Endodermal cell (in vitro differentiated cells): Measurements from ENCODE around the gene MAFB. TPM values are rescaled to one million over a fixed set of nuclear protein-coding genes. Genes with fewer than 3 reads are reported as not detected.

ENCODE experiments used
- DNase-seq: peaks from one replicate; pipeline ENCODE4 v3.0.0-alpha.2; 2017
- H3K27ac ChIP-seq: 2 replicates; pipeline ENCODE4 v1.5.1; 2013; ENCODE audit warnings: mild to moderate bottlenecking, low read depth, low read length, moderate library complexity
- H3K27me3 ChIP-seq: 2 replicates; pipeline ENCODE4 v1.6.1; 2013; ENCODE audit warnings: mild to moderate bottlenecking, low read length, moderate library complexity; ENCODE audit not compliant: insufficient read depth, control insufficient read depth, poor library complexity, severe bottlenecking
- H3K36me3 ChIP-seq: 2 replicates; pipeline ENCODE4 v1.7.0; 2013; ENCODE audit warnings: mild to moderate bottlenecking, low read length, moderate library complexity; ENCODE audit not compliant: control insufficient read depth, insufficient read depth
- H3K4me1 ChIP-seq: one replicate; pipeline ENCODE4 v1.7.0; 2013; ENCODE audit warnings: low read length; ENCODE audit not compliant: control insufficient read depth, insufficient read depth
- H3K4me3 ChIP-seq: 2 replicates; pipeline ENCODE4 v1.5.1; 2013; ENCODE audit warnings: mild to moderate bottlenecking, low read length, moderate library complexity
- H3K9ac ChIP-seq: 2 replicates; pipeline ENCODE4 v1.6.1; 2013; ENCODE audit warnings: mild to moderate bottlenecking, low read length, moderate library complexity; ENCODE audit not compliant: poor library complexity, severe bottlenecking; ENCODE audit errors: extremely low read depth
- H3K9me3 ChIP-seq: 2 replicates; pipeline ENCODE4 v1.6.1; 2013; ENCODE audit warnings: mild to moderate bottlenecking, low read length, moderate library complexity; ENCODE audit not compliant: control insufficient read depth
- H3K27ac Mint-ChIP-seq: 2 replicates; pipeline ENCODE4 v1.8.0; 2020; ENCODE audit warnings: mixed read lengths
- H3K27me3 Mint-ChIP-seq: 2 replicates; pipeline ENCODE4 v1.8.0; 2021; ENCODE audit warnings: mild to moderate bottlenecking, mixed read lengths; ENCODE audit not compliant: insufficient read depth
- H3K36me3 Mint-ChIP-seq: 2 replicates; pipeline ENCODE4 v1.8.0; 2020; ENCODE audit warnings: low read depth, mixed read lengths
- H3K4me1 Mint-ChIP-seq: 2 replicates; pipeline ENCODE4 v1.8.0; 2020; ENCODE audit warnings: mixed read lengths
- H3K4me3 Mint-ChIP-seq: 2 replicates; pipeline ENCODE4 v1.8.0; 2020; ENCODE audit warnings: mild to moderate bottlenecking, moderate library complexity, mixed read lengths
- H3K9me3 Mint-ChIP-seq: 2 replicates; pipeline ENCODE4 v1.8.0; 2020; ENCODE audit warnings: mild to moderate bottlenecking, mixed read lengths
- CTCF ChIP-seq: fragments of 200-600 bp; sonication (generic); conservative IDR thresholded peaks from 2 replicates; pipeline ENCODE4 v1.5.0; 2021; ENCODE audit warnings: antibody characterized with exemption, mild to moderate bottlenecking
- WGBS, 2 experiments: methylation state at CpG; one replicate each; pipeline versions ENCODE4 v1.1.5 to v1.1.7; 2013; ENCODE audit warnings: missing lambda C conversion rate in 2 of 2, mixed read lengths in 1 of 2; ENCODE audit not compliant: insufficient coverage in 1 of 2, insufficient read length in 1 of 2; 5-methylcytosine and 5-hydroxymethylcytosine counted together
- total RNA-seq, 2 donors: library from RNA; stranded (reverse); fragmentation: NEBNext Ultra II Directional in 1 of 2; extraction: Animal tissue kit (Norgen Biotek cat#: 25700) in 1 of 2; gene quantifications; 2 replicates in 1 of 2; 3 replicates in 1 of 2; pipeline ENCODE4 v1.2.1, GENCODE V29; 2021

MAFB gene
- total RNA-seq, 2 donors from 2014 or later: 0.90 to 1.5 TPM

GRCh38 chr20:40706977-40707582, 18.0 kb upstream of the MAFB start:
- Mint-ChIP-seq H3K4me1 (peaks cover 22% of the 10 kb centered on the region), H3K27ac (peak overlapping the region; percentile 78), H3K36me3 (no peaks in the 10 kb centered on the region), H3K4me3 (peak overlapping the region; percentile 14), H3K9me3 (peaks cover 4% of the 10 kb centered on the region), H3K27me3 (no peaks in the 10 kb centered on the region)
- no peak overlapping the region for H3K27ac ChIP-seq
- DNase-seq: peak; percentile 90
- no peaks in the 10 kb centered on the region for H3K36me3 ChIP-seq
- H3K9me3 ChIP-seq: no peaks in the 10 kb centered on the region
- H3K27me3 ChIP-seq: no peaks in the 10 kb centered on the region
- no peak overlapping the region for H3K9ac ChIP-seq
- H3K4me3 ChIP-seq: peak overlapping the region; percentile 57
- WGBS, 2 experiments: 52 to 57% methylated on average over 2 of the region's 3 CpGs
- peaks cover 8% of the 10 kb centered on the region for H3K4me1 ChIP-seq
- TF ChIP-seq CTCF: peak; percentile 87

DNA sequence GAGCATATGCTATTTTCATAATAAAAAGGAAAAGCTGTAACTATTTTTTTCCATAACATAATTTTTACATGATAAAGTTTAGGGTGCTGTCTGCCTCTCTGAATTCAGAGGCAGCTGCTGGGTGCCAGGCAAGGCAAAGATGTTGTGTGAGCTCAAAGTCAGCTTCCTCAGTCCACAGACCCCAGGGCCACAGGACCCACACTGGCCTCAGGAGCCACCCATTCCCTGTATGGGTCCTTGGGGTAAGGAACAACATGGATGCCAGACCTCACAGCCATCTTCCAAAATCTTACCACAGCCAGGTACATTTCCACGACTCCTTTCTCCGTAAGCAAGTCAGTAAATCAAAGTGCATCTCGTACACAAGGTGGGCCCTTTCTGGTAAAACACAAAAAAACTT, 16.4 kb upstream of the MAFB start:
- Mint-ChIP-seq H3K36me3 (no peaks in the 10 kb centered on the region), H3K27ac (no peak overlapping the region), H3K9me3 (peaks cover 4% of the 10 kb centered on the region), H3K4me1 (peaks cover 22% of the 10 kb centered on the region), H3K27me3 (peaks cover 4% of the 10 kb centered on the region), H3K4me3 (no peak overlapping the region)
- Histone ChIP-seq H3K27me3 (no peaks in the 10 kb centered on the region), H3K4me3 (no peak overlapping the region), H3K4me1 (peaks cover 8% of the 10 kb centered on the region), H3K27ac (no peak overlapping the region), H3K9me3 (no peaks in the 10 kb centered on the region), H3K36me3 (no peaks in the 10 kb centered on the region), H3K9ac (no peak overlapping the region)
- no peak for DNase-seq
- 92 to 100% methylated on average over 3 of the region's 3 CpGs for WGBS, 2 experiments
- no peak for TF ChIP-seq CTCF

DNA sequence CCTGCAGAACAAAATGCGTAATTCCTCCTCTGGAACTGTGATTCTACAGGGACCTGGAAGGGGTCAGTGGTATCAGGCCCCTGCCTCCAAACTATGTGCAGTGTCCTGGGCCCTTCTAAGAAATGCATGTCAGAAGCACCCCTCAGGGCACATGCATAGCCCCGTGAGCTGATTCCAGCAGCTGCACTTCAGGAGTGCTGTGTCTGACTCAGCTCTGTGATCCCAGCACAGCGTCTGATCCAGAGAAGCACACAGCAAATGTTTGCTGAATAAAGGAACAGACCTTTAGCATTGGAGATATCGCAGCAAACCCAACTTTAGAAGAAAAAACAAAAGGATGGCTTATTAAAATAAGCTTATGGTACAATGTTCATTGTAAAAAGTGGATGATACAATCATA, 15.8 kb upstream of the MAFB start:
- Histone ChIP-seq H3K4me3 (no peak overlapping the region), H3K27me3 (no peaks in the 10 kb centered on the region), H3K9ac (no peak overlapping the region), H3K4me1 (peaks cover 8% of the 10 kb centered on the region), H3K36me3 (no peaks in the 10 kb centered on the region), H3K9me3 (no peaks in the 10 kb centered on the region), H3K27ac (no peak overlapping the region)
- H3K4me3 Mint-ChIP-seq: no peak overlapping the region
- peaks cover 22% of the 10 kb centered on the region for H3K4me1 Mint-ChIP-seq
- no peak for DNase-seq
- no peak overlapping the region for H3K27ac Mint-ChIP-seq
- H3K9me3 Mint-ChIP-seq: peaks cover 4% of the 10 kb centered on the region
- TF ChIP-seq CTCF: no peak
- no peaks in the 10 kb centered on the region for H3K36me3 Mint-ChIP-seq
- 80 to 86% methylated on average over 4 of the region's 4 CpGs for WGBS, 2 experiments
- H3K27me3 Mint-ChIP-seq: peaks cover 10% of the 10 kb centered on the region
